CD14-positive monocyte (primary cell): ENCODE measurements around the gene ZNF747. TPM values are rescaled to one million over a fixed set of nuclear protein-coding genes. Genes with fewer than 3 reads are reported as not detected.

Experiments
- DNase-seq, 3 donors: peaks; one replicate each; pipeline ENCODE4 v3.0.0-alpha.2; 2011 to 2022
- H2AFZ ChIP-seq: 2 replicates; pipeline ENCODE4 v1.6.0; 2012; ENCODE audit warnings: mild to moderate bottlenecking, low read depth, low read length, inconsistent platforms; ENCODE audit not compliant: insufficient read depth, poor library complexity, severe bottlenecking
- H3K27ac ChIP-seq, 2 donors: 1 replicate in 1 of 2; 2 replicates in 1 of 2; pipeline ENCODE4 v1.5.1; 2012 to 2013; ENCODE audit warnings: low read length in 2 of 2, control low read depth in 1 of 2, inconsistent platforms in 1 of 2, low read depth in 1 of 2, mild to moderate bottlenecking in 1 of 2
- H3K27me3 ChIP-seq, 2 donors: one replicate each; pipeline versions ENCODE4 v1.6.0 to v1.6.1; 2011 to 2013; ENCODE audit warnings: low read length in 2 of 2; ENCODE audit not compliant: control insufficient read depth in 2 of 2, insufficient read depth in 2 of 2
- H3K36me3 ChIP-seq, 2 donors: replicated peaks in 1 of 2; 1 replicate in 1 of 2; 2 replicates in 1 of 2; pipeline versions ENCODE4 v1.5.1 to v1.6.1; 2012 to 2013; ENCODE audit warnings: low read length in 2 of 2, control low read depth in 1 of 2, inconsistent platforms in 1 of 2, mild to moderate bottlenecking in 1 of 2; ENCODE audit not compliant: insufficient read depth in 2 of 2, control insufficient read depth in 1 of 2
- H3K4me1 ChIP-seq, 2 donors: 1 replicate in 1 of 2; 2 replicates in 1 of 2; pipeline versions ENCODE4 v1.5.1 to v1.6.1; 2012 to 2013; ENCODE audit warnings: low read length in 2 of 2, control low read depth in 1 of 2, inconsistent platforms in 1 of 2, mild to moderate bottlenecking in 1 of 2, moderate library complexity in 1 of 2; ENCODE audit not compliant: insufficient read depth in 2 of 2, control insufficient read depth in 1 of 2
- H3K4me2 ChIP-seq: replicated peaks from 2 replicates; pipeline ENCODE3; 2012; ENCODE audit warnings: low read length, moderate library complexity, mild to moderate bottlenecking; ENCODE audit not compliant: poor library complexity, severe bottlenecking; ENCODE audit errors: extremely low read depth
- H3K4me3 ChIP-seq, 3 experiments: fragments of 200-600 bp in 1 of 3; sonication (generic) in 1 of 3; replicated peaks in 1 of 3; 1 replicate in 2 of 3; 2 replicates in 1 of 3; pipeline ENCODE4 v1.5.1; 2011 to 2013; ENCODE audit warnings: low read length in 3 of 3, mild to moderate bottlenecking in 3 of 3, control low read depth in 2 of 3, low read depth in 2 of 3, inconsistent platforms in 1 of 3, moderate library complexity in 1 of 3
- H3K79me2 ChIP-seq: 2 replicates; pipeline ENCODE4 v1.6.0; 2012; ENCODE audit warnings: mild to moderate bottlenecking, control low read depth, inconsistent platforms, low read length, moderate library complexity; ENCODE audit not compliant: insufficient read depth
- H3K9ac ChIP-seq: 2 replicates; pipeline ENCODE4 v1.6.0; 2017; ENCODE audit warnings: low read length, mild to moderate bottlenecking; ENCODE audit not compliant: insufficient read depth, poor library complexity, severe bottlenecking
- H3K9me3 ChIP-seq, 2 donors: replicated peaks in 1 of 2; 1 replicate in 1 of 2; 2 replicates in 1 of 2; pipeline versions ENCODE4 v1.5.1 to v1.6.1; 2012 to 2013; ENCODE audit warnings: low read length in 2 of 2, control low read depth in 1 of 2; ENCODE audit not compliant: control insufficient read depth in 1 of 2, insufficient read depth in 1 of 2
- H4K20me1 ChIP-seq: 2 replicates; pipeline ENCODE4 v1.6.0; 2012; ENCODE audit warnings: mild to moderate bottlenecking, low read length, control low read depth, moderate library complexity; ENCODE audit not compliant: insufficient read depth
- H3K27ac Mint-ChIP-seq, 7 donors: one replicate each; pipeline ENCODE4 v1.8.0; 2020; ENCODE audit warnings: mild to moderate bottlenecking in 7 of 7, mixed read lengths in 7 of 7, moderate library complexity in 6 of 7, inconsistent platforms in 2 of 7
- H3K27me3 Mint-ChIP-seq, 3 donors: one replicate each; pipeline ENCODE4 v1.8.0; 2021 to 2022; ENCODE audit warnings: low read depth in 3 of 3, mild to moderate bottlenecking in 3 of 3, mixed read lengths in 3 of 3, moderate library complexity in 3 of 3, inconsistent platforms in 1 of 3
- H3K36me3 Mint-ChIP-seq, 2 donors: one replicate each; pipeline ENCODE4 v1.8.0; 2020; ENCODE audit warnings: mixed read lengths in 2 of 2, inconsistent platforms in 1 of 2, mild to moderate bottlenecking in 1 of 2
- H3K4me1 Mint-ChIP-seq: one replicate; pipeline ENCODE4 v1.8.0; 2020; ENCODE audit warnings: mild to moderate bottlenecking, mixed read lengths
- H3K4me3 Mint-ChIP-seq, 2 donors: one replicate each; pipeline ENCODE4 v1.8.0; 2020; ENCODE audit warnings: mild to moderate bottlenecking in 2 of 2, mixed read lengths in 2 of 2, moderate library complexity in 1 of 2
- H3K9me3 Mint-ChIP-seq, 7 donors: one replicate each; pipeline ENCODE4 v1.8.0; 2020 to 2022; ENCODE audit warnings: mixed read lengths in 7 of 7, mild to moderate bottlenecking in 6 of 7, moderate library complexity in 6 of 7, inconsistent platforms in 2 of 7
- CTCF ChIP-seq: fragments of 200-600 bp; IDR thresholded peaks from one replicate; pipeline ENCODE4 v1.8.0; 2022; ENCODE audit warnings: antibody characterized with exemption, mild to moderate bottlenecking
- WGBS: methylation state at CpG from one replicate; pipeline ENCODE4 v1.1.5; 2013; ENCODE audit warnings: missing lambda C conversion rate; ENCODE audit not compliant: insufficient coverage; 5-methylcytosine and 5-hydroxymethylcytosine counted together
- intact Hi-C, 2 donors: fragments of 100-400 bp; cut with micrococcal nuclease; formaldehyde crosslinking; loops; one replicate each; pipeline versions ENCODE4 v1.15.0 to v1.15.1; 2023
- polyA plus RNA-seq, 3 donors: library from polyadenylated mRNA; depleted of rRNA in 1 of 3; unstranded in 2 of 3; stranded (reverse) in 1 of 3; fragments of 300-500 nt in 2 of 3; fragments of >200 nt in 1 of 3; fragmentation: Illumina TruSeq in 2 of 3; gene quantifications; 1 replicate in 2 of 3; 2 replicates in 1 of 3; pipeline ENCODE4 v1.2.3, GENCODE V29; 2012 to 2021

Gene ZNF747
- polyA plus RNA-seq, 3 donors, result 4.1 to 6.6 (median 4.4) TPM

- Histone ChIP-seq H3K79me2 (no peaks in the 10 kb centered on the region), H3K36me3 (peaks cover 90 to 93% of the 10 kb centered on the region in 2 donors), H4K20me1 (peaks cover 93% of the 10 kb centered on the region), H3K4me1 (no peaks in the 10 kb centered on the region), H3K27me3 (no peaks in the 10 kb centered on the region), H3K9me3 (no peaks in the 10 kb centered on the region), H3K27ac (no peak overlapping the region), H3K4me3 (no peak overlapping the region), H2AFZ (no peak overlapping the region), H3K4me2 (no peak overlapping the region), H3K9ac (no peak overlapping the region)
- no peak for DNase-seq
- peak overlapping the region in 2 of 7 donors; percentile 19 to 33 for H3K27ac Mint-ChIP-seq
- H3K4me3 Mint-ChIP-seq, result no peak overlapping the region
- intact Hi-C loops, result no loop called here
- no peak for TF ChIP-seq CTCF
- WGBS, result 94% methylated on average over 2 of the region's 4 CpGs
- peaks cover 76 to 98% of the 10 kb centered on the region in 2 donors for H3K36me3 Mint-ChIP-seq
- H3K4me1 Mint-ChIP-seq, result no peaks in the 10 kb centered on the region
- peaks cover 0 to 1% (median 0%) of the 10 kb centered on the region in 7 donors for H3K9me3 Mint-ChIP-seq
- H3K27me3 Mint-ChIP-seq, result peaks cover 0 to 3% (median 0%) of the 10 kb centered on the region in 3 donors
Observed at GRCh38 chr16:30510376-30510938, 24.2 kb downstream of the ZNF747 start.

- H2AFZ ChIP-seq, result no peak overlapping the region
- intact Hi-C loops, result no loop called here
- H3K79me2 ChIP-seq, result no peaks in the 10 kb centered on the region
- peaks cover 93% of the 10 kb centered on the region for H4K20me1 ChIP-seq
- DNase-seq, result no peak
- no peak for TF ChIP-seq CTCF
- peaks cover 77 to 98% of the 10 kb centered on the region in 2 donors for H3K36me3 Mint-ChIP-seq
- H3K4me2 ChIP-seq, result no peak overlapping the region
- peaks cover 0 to 1% (median 0%) of the 10 kb centered on the region in 7 donors for H3K9me3 Mint-ChIP-seq
- H3K4me3 Mint-ChIP-seq, result no peak overlapping the region
- peak overlapping the region in 2 of 7 donors; percentile 21 to 80 for H3K27ac Mint-ChIP-seq
- WGBS, result 100% methylated on average over 1 of the region's 4 CpGs
- no peaks in the 10 kb centered on the region for H3K27me3 ChIP-seq
- no peaks in the 10 kb centered on the region for H3K9me3 ChIP-seq
- H3K9ac ChIP-seq, result no peak overlapping the region
- peaks cover 91 to 93% of the 10 kb centered on the region in 2 donors for H3K36me3 ChIP-seq
- H3K4me1 ChIP-seq, result no peaks in the 10 kb centered on the region
- no peak overlapping the region for H3K27ac ChIP-seq
- no peak overlapping the region for H3K4me3 ChIP-seq
- peaks cover 0 to 2% (median 0%) of the 10 kb centered on the region in 3 donors for H3K27me3 Mint-ChIP-seq
- no peaks in the 10 kb centered on the region for H3K4me1 Mint-ChIP-seq
Observed at GRCh38 chr16:30509081-30509765, 25.4 kb downstream of the ZNF747 start.
